ENCODE results near the gene MTERF4. TPM values are rescaled to one million over a fixed set of nuclear protein-coding genes. Genes with fewer than 3 reads are reported as not detected.
A peak's percentile ranks its signal among the peaks of the same experiment; 100 is the strongest.

Gene MTERF4
- total and polyA plus RNA-seq, 2 of the 4 experiments (the other 2 are of a cell fraction), result 26.6 to 33.3 TPM

DNA sequence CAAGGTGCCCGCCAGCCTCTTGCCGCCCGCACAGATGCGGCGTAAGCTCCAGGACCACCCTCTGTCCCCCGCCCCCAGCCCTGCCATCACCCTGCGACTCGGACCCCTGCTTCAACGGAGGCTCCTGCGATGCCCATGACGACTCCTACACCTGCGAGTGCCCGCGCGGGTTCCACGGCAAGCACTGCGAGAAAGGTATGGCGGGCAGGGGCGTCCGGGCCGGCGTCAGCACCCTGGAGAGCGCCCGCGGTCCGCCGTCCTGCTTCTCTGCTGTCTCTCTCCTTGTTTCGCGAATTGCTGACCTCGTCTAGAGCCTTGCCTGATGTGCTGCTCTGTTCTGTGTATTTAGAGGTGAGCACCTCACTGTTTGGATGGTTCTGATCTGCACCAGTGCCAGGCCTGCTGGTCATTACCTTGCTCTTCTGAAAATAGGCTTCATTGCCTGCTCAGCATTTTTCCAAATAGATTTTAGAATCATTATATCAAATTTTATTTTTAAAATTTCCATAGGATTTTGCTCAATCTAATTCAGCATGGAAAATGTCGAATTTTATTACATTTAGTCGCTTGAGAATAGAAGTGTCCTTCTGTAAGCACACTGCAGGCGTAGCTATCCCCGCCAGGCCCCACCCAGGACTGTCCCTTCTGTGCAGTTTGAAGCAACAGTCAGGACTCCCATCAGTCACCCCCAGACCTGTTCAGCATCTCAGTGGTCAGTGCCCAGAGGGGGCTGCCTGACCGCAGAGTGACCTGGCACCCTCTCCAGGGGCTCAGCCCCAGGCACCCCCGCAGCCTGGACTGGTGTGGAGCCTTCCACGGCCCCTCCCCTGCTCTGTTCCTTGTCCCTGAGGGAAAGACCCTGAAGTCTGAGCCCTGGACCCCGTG is 52.1 kb downstream of the MTERF4 start:
- H4K8ac ChIP-seq (ENCODE audit: low read depth in 2 of 2, low read length in 2 of 2), result no peak overlapping the region
- no peak overlapping the region for H3K56ac ChIP-seq (ENCODE audit: extremely low read depth, insufficient read depth, low read length)
- no peak overlapping the region for H2AK9ac ChIP-seq (replicated peaks; ENCODE audit: low read depth, low read length, poor library complexity)
- H2AK5ac ChIP-seq (ENCODE audit: low read depth, low read length), result no peak overlapping the region
- ATAC-seq (ENCODE audit: low read depth), result no peak
- in situ Hi-C loops (cut with MboI; ENCODE audit: low sequenced_read_pairs) (no loop called here), dilution Hi-C loops (cut with HindIII; ENCODE audit: low sequenced_read_pairs, unreplicated experiment) (no loop called here), intact Hi-C loops (cut with micrococcal nuclease) (no loop called here)
- H2BK15ac ChIP-seq (ENCODE audit: low read depth, low read length), result no peak overlapping the region
- no peaks in the 10 kb centered on the region for H3K27me3 ChIP-seq (ENCODE audit: control insufficient read depth, insufficient read depth, low read length)
- BruUV-seq (replicated peaks), result no TSS peak
- no peak overlapping the region for H3K9ac ChIP-seq (ENCODE audit: low read depth, low read length)
- no peaks in the 10 kb centered on the region for H4K20me1 ChIP-seq (ENCODE audit: insufficient read depth, low read length)
- no peaks in the 10 kb centered on the region for H3K79me1 ChIP-seq (ENCODE audit: low read depth in 1 of 2, low read length in 2 of 2)
- H3K18ac ChIP-seq (ENCODE audit: low read depth, low read length), result no peak overlapping the region
- WGBS, 2 experiments (ENCODE audit: extremely low coverage in 2 of 2, insufficient read length in 1 of 2), result 95% methylated on average over 7 of the region's 38 CpGs; no CpG with 5 or more reads in 1 of the 2 experiments
- ChIA-PET CTCF (interaction anchor here (0.6 kb wide), 1 partner anchor 257 kb away, joined by 3 read pairs; no protein-coding TSS in a partner anchor), POLR2A (ENCODE audit: unreplicated experiment) (no interaction called here)
- no peak overlapping the region for H3K14ac ChIP-seq (replicated peaks; ENCODE audit: low read depth, low read length)
- H3K4me3 ChIP-seq (ENCODE audit: insufficient read depth, low read depth, low read length), result no peak overlapping the region
- H3K4me2 ChIP-seq (ENCODE audit: low read depth, low read length), result no peak overlapping the region
- H3K4me1 ChIP-seq (ENCODE audit: control insufficient read depth, insufficient read depth, low read length), result no peaks in the 10 kb centered on the region
- no peak for TF ChIP-seq NFE2L2 (IDR thresholded peaks at IDR 0.05; ENCODE audit: low read depth, low read length)
- peak; percentile 46; the same call in 1 of the 2 replicates for TF ChIP-seq MAFK (IDR thresholded peaks at IDR 0.05; ENCODE audit: low read depth, low read length)
- no peak for TF ChIP-seq FOS (IDR thresholded peaks at IDR 0.05; ENCODE audit: low read depth, low read length)
- TF ChIP-seq RFX5 (IDR thresholded peaks at IDR 0.05; ENCODE audit: low read depth, low read length), result no peak
- H3K36me3 ChIP-seq (ENCODE audit: control insufficient read depth, insufficient read depth, low read length), result peaks cover 18% of the 10 kb centered on the region
- H3K9me3 ChIP-seq (ENCODE audit: control insufficient read depth, insufficient read depth, low read length), result no peaks in the 10 kb centered on the region
- no peaks in the 10 kb centered on the region for H3K9me1 ChIP-seq (ENCODE audit: insufficient read depth, low read length)
- H3K4ac ChIP-seq (ENCODE audit: low read depth, low read length), result no peak overlapping the region
- no peak overlapping the region for H3K27ac ChIP-seq (ENCODE audit: insufficient read depth, low read length)
- H2BK20ac ChIP-seq (ENCODE audit: low read depth, low read length), result no peak overlapping the region
- no peak overlapping the region for H2BK5ac ChIP-seq (ENCODE audit: low read depth, low read length, poor library complexity, severe bottlenecking)
- H3K23ac ChIP-seq (ENCODE audit: low read depth, low read length), result no peak overlapping the region
- DNase-seq, result no peak
- H4K91ac ChIP-seq (ENCODE audit: insufficient read depth, low read depth, low read length), result no peak overlapping the region
- H2BK120ac ChIP-seq (ENCODE audit: low read depth, low read length), result no peak overlapping the region
- no peak overlapping the region for H4K5ac ChIP-seq (ENCODE audit: low read depth, low read length)
- H2AFZ ChIP-seq (replicated peaks; ENCODE audit: low read length, poor library complexity), result no peak overlapping the region

Data from IMR-90 (cell line).